Astrocyte (in vitro differentiated cells and primary cell): ENCODE measurements around the gene CDC20B. TPM values are rescaled to one million over a fixed set of nuclear protein-coding genes. Genes with fewer than 3 reads are reported as not detected.

ENCODE experiments used
- DNase-seq: peaks from one replicate; pipeline ENCODE4 v3.0.0-alpha.2; 2010; ENCODE audit warnings: low read depth
- FAIRE-seq: peaks from 2 replicates; lab custom pipeline; 2011; peaks lifted over from hg19 to GRCh38; lab: Jason Lieb, UNC
- H2AFZ ChIP-seq: 2 replicates; pipeline ENCODE4 v1.6.0; 2012; ENCODE audit warnings: low read depth, low read length, inconsistent platforms
- H3K27ac ChIP-seq: 2 replicates; pipeline ENCODE4 v1.5.1; 2011; ENCODE audit warnings: low read depth, low read length, inconsistent platforms
- H3K27me3 ChIP-seq: 2 replicates; pipeline ENCODE4 v1.6.0; 2011; ENCODE audit warnings: low read length, inconsistent platforms; ENCODE audit not compliant: insufficient read depth
- H3K36me3 ChIP-seq: 2 replicates; pipeline ENCODE4 v1.5.1; 2011; ENCODE audit warnings: low read length, inconsistent platforms; ENCODE audit not compliant: insufficient read depth
- H3K4me1 ChIP-seq: 2 replicates; pipeline ENCODE4 v1.5.1; 2011; ENCODE audit warnings: low read length, inconsistent platforms; ENCODE audit not compliant: insufficient read depth
- H3K4me2 ChIP-seq: 2 replicates; pipeline ENCODE4 v1.6.0; 2012; ENCODE audit warnings: low read length, inconsistent platforms
- H3K4me3 ChIP-seq: 2 replicates; pipeline ENCODE4 v1.5.1; 2011; ENCODE audit warnings: low read depth, mild to moderate bottlenecking, low read length, inconsistent platforms; ENCODE audit not compliant: insufficient read depth
- H3K79me2 ChIP-seq: 2 replicates; pipeline ENCODE4 v1.6.0; 2012; ENCODE audit warnings: mild to moderate bottlenecking, low read length, inconsistent platforms; ENCODE audit not compliant: insufficient read depth
- H3K9ac ChIP-seq: 2 replicates; pipeline ENCODE4 v1.6.0; 2012; ENCODE audit warnings: mild to moderate bottlenecking, low read length, inconsistent platforms
- H3K9me3 ChIP-seq: 2 replicates; pipeline ENCODE4 v1.5.1; 2012; ENCODE audit warnings: low read depth, mild to moderate bottlenecking, low read length, inconsistent platforms; ENCODE audit not compliant: insufficient read depth
- H4K20me1 ChIP-seq: 2 replicates; pipeline ENCODE4 v1.6.0; 2012; ENCODE audit warnings: low read length, inconsistent platforms; ENCODE audit not compliant: insufficient read depth
- H3K27ac Mint-ChIP-seq: one replicate; pipeline ENCODE4 v1.8.0; 2021; ENCODE audit warnings: mild to moderate bottlenecking, mixed read lengths; ENCODE audit not compliant: unreplicated experiment
- H3K27me3 Mint-ChIP-seq: one replicate; pipeline ENCODE4 v1.8.0; 2021; ENCODE audit warnings: low read depth, mixed read lengths; ENCODE audit not compliant: unreplicated experiment
- H3K36me3 Mint-ChIP-seq: one replicate; pipeline ENCODE4 v1.8.0; 2021; ENCODE audit warnings: low read depth, mixed read lengths; ENCODE audit not compliant: unreplicated experiment
- H3K4me1 Mint-ChIP-seq: one replicate; pipeline ENCODE4 v1.8.0; 2021; ENCODE audit warnings: low read depth, mixed read lengths; ENCODE audit not compliant: unreplicated experiment
- H3K4me3 Mint-ChIP-seq: one replicate; pipeline ENCODE4 v1.8.0; 2021; ENCODE audit warnings: mild to moderate bottlenecking, moderate library complexity, mixed read lengths; ENCODE audit not compliant: unreplicated experiment
- H3K9me3 Mint-ChIP-seq: one replicate; pipeline ENCODE4 v1.8.0; 2021; ENCODE audit warnings: mild to moderate bottlenecking, mixed read lengths; ENCODE audit not compliant: unreplicated experiment
- EZH2 ChIP-seq: IDR thresholded peaks from 2 replicates; pipeline ENCODE4 v1.6.1; 2012; ENCODE audit warnings: mild to moderate bottlenecking, low read length, inconsistent platforms; ENCODE audit not compliant: insufficient read depth
- total RNA-seq: library from RNA; stranded (reverse); gene quantifications from 2 replicates; pipeline ENCODE4 v1.2.1, GENCODE V29; 2021
- TF ChIP-seq, protein P1 (sequence below): IDR thresholded peaks from 2 replicates; pipeline ENCODE4 v1.5.1; 2011; ENCODE audit warnings: low read depth, mild to moderate bottlenecking, inconsistent platforms, low read length, moderate library complexity; ENCODE audit not compliant: insufficient read depth

Gene CDC20B
- total RNA-seq, 1 donor from 2014 or later: 0.11 TPM

DNA sequence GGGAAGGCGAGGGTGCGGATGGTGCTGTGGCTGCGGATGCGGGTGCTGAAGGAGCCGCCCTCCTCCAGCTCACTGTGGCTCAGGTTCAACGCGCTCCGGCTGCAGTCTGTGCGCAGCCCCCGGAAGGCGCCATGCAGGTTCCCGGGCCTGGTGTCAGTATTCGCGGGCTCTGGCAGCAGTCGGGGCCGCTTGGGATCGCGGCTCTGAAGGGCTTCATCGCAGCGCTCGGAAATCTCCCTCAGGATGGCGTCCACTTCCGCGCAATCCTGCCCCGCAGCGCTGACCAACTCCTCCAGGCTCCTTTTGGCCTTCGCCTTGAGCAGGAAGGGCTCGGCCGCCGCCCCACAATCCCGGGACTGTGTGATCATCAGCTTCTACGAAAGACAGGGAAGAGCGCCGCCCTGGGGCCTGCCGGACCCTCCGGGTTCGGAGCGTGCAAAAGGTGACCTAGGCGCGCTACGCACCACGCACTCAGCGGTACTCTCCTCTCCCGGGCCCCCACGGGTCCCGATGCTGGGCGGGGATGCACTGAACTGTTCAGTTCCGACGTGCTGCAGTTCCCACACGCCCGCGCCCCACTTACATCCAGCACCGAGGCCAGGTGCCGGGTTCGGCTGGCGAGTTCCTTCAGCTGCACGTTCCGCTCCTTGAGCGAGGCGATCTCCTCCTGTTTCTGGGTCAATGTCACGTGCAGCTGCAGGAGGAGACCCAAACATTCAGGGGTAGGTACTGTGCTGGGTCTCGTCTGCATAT, 47.6 kb upstream of the CDC20B start:
- H3K27me3 Mint-ChIP-seq: peaks cover 72% of the 10 kb centered on the region
- peaks cover 2% of the 10 kb centered on the region for H3K9me3 ChIP-seq
- H4K20me1 ChIP-seq: peaks cover 2% of the 10 kb centered on the region
- H3K27ac ChIP-seq: no peak overlapping the region
- H3K9ac ChIP-seq: no peak overlapping the region
- TF ChIP-seq, protein P1, sequence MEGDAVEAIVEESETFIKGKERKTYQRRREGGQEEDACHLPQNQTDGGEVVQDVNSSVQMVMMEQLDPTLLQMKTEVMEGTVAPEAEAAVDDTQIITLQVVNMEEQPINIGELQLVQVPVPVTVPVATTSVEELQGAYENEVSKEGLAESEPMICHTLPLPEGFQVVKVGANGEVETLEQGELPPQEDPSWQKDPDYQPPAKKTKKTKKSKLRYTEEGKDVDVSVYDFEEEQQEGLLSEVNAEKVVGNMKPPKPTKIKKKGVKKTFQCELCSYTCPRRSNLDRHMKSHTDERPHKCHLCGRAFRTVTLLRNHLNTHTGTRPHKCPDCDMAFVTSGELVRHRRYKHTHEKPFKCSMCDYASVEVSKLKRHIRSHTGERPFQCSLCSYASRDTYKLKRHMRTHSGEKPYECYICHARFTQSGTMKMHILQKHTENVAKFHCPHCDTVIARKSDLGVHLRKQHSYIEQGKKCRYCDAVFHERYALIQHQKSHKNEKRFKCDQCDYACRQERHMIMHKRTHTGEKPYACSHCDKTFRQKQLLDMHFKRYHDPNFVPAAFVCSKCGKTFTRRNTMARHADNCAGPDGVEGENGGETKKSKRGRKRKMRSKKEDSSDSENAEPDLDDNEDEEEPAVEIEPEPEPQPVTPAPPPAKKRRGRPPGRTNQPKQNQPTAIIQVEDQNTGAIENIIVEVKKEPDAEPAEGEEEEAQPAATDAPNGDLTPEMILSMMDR: no peak
- peak; percentile 83 for TF ChIP-seq EZH2
- H3K4me1 Mint-ChIP-seq: peaks cover 4% of the 10 kb centered on the region
- H2AFZ ChIP-seq: peak overlapping the region; percentile 68
- H3K4me2 ChIP-seq: peak overlapping the region; percentile 79
- no peak overlapping the region for H3K27ac Mint-ChIP-seq
- H3K4me3 Mint-ChIP-seq: peak overlapping the region; percentile 84
- FAIRE-seq: no peak
- peaks cover 14% of the 10 kb centered on the region for H3K4me1 ChIP-seq
- no peaks in the 10 kb centered on the region for H3K79me2 ChIP-seq
- DNase-seq: no peak
- H3K9me3 Mint-ChIP-seq: peaks cover 10% of the 10 kb centered on the region
- H3K36me3 Mint-ChIP-seq: no peaks in the 10 kb centered on the region
- H3K36me3 ChIP-seq: no peaks in the 10 kb centered on the region
- H3K27me3 ChIP-seq: peaks cover 83% of the 10 kb centered on the region
- H3K4me3 ChIP-seq: peak overlapping the region; percentile 29

DNA sequence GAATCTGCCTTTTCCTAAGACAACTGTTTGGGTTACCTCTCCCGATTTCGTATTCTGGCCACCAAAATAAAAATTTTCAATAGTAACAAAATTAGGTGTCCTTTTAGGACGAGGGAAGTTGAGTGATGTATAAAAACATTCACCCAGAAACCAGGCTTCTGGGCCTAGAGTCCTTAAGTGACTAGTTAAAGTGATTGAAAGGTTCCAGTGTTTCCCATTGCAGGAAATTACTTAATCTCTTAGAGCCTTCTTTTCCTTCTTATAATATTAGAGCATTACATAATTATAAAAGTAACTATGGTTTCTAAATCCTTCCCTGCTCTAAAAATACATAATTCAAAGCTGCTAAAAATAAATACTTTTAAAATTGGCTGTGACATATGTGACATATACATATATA, 46.8 kb upstream of the CDC20B start:
- Mint-ChIP-seq H3K27me3 (peaks cover 64% of the 10 kb centered on the region), H3K9me3 (peaks cover 10% of the 10 kb centered on the region), H3K27ac (no peak overlapping the region), H3K4me1 (peaks cover 4% of the 10 kb centered on the region), H3K4me3 (no peak overlapping the region), H3K36me3 (no peaks in the 10 kb centered on the region)
- TF ChIP-seq EZH2: no peak
- TF ChIP-seq, protein P1: no peak
- Histone ChIP-seq H2AFZ (no peak overlapping the region), H4K20me1 (no peaks in the 10 kb centered on the region), H3K4me1 (peaks cover 14% of the 10 kb centered on the region), H3K9ac (no peak overlapping the region), H3K36me3 (no peaks in the 10 kb centered on the region), H3K4me2 (no peak overlapping the region), H3K27me3 (peaks cover 75% of the 10 kb centered on the region), H3K4me3 (no peak overlapping the region), H3K79me2 (no peaks in the 10 kb centered on the region), H3K9me3 (peaks cover 2% of the 10 kb centered on the region), H3K27ac (no peak overlapping the region)
- no peak for FAIRE-seq
- DNase-seq: no peak

DNA sequence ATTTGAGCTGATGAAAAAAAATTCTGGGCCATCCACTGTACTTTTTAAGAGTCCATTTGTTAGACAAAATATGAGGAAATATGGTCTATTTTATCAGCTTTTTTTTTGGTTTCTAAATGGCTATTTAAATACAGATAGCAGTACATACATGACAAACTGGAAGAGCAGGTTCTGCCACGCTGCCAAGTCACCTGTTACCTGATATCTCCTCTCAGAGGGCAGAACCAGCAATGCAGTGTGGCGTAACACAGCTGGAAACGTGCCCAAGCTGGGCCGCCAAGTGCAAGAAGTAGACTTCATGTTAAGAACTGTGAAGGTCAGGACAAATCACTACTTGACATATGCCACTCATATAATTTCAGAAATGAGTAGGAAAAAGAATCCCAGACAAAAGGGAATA, 46.0 kb upstream of the CDC20B start:
- Histone ChIP-seq H4K20me1 (no peaks in the 10 kb centered on the region), H3K9ac (no peak overlapping the region), H2AFZ (no peak overlapping the region), H3K36me3 (no peaks in the 10 kb centered on the region), H3K4me1 (peaks cover 14% of the 10 kb centered on the region), H3K27ac (no peak overlapping the region), H3K4me2 (no peak overlapping the region), H3K79me2 (no peaks in the 10 kb centered on the region), H3K9me3 (peaks cover 2% of the 10 kb centered on the region), H3K27me3 (peaks cover 70% of the 10 kb centered on the region), H3K4me3 (no peak overlapping the region)
- TF ChIP-seq EZH2: no peak
- TF ChIP-seq, protein P1: no peak
- Mint-ChIP-seq H3K27ac (no peak overlapping the region), H3K36me3 (no peaks in the 10 kb centered on the region), H3K27me3 (peaks cover 56% of the 10 kb centered on the region), H3K9me3 (peaks cover 10% of the 10 kb centered on the region), H3K4me1 (peaks cover 4% of the 10 kb centered on the region), H3K4me3 (no peak overlapping the region)
- DNase-seq: no peak
- no peak for FAIRE-seq
